HepG2 (cell line): Measurements from ENCODE around the gene MEIOB. TPM values are rescaled to one million over a fixed set of nuclear protein-coding genes. Genes with fewer than 3 reads are reported as not detected.

Experiments used
- CERS6 ChIP-seq: sonication (generic); formaldehyde crosslinking; IDR thresholded peaks from 2 replicates; pipeline ENCODE4 v1.5.0; 2020; ENCODE audit warnings: missing genetic modification reagents
- DBP ChIP-seq: sonication (generic); formaldehyde crosslinking; IDR thresholded peaks from 2 replicates; pipeline ENCODE4 v1.4.0; 2020; ENCODE audit warnings: missing genetic modification reagents; ENCODE audit errors: not compliant biosample characterization
- HNRNPH1 ChIP-seq: fragments of 200-400 bp; formaldehyde crosslinking; optimal IDR thresholded peaks from 2 replicates; pipeline ENCODE3; 2017; ENCODE audit warnings: mild to moderate bottlenecking, low read depth, low read length
- IKZF1 ChIP-seq: fragments of 450-650 bp; IDR thresholded peaks from 2 replicates; pipeline ENCODE4 v1.7.1; 2016
- KDM5A ChIP-seq: fragments of 200-600 bp; sonication (generic); IDR thresholded peaks from 2 replicates; pipeline ENCODE4 v1.7.0; 2018; ENCODE audit warnings: antibody characterized with exemption, mild to moderate bottlenecking, low read length, borderline replicate concordance
- MAX ChIP-seq: IDR thresholded peaks from 2 replicates; pipeline ENCODE4 v1.6.1; 2012; ENCODE audit warnings: inconsistent platforms
- MTA3 ChIP-seq: sonication (generic); formaldehyde crosslinking; IDR thresholded peaks from 2 replicates; pipeline ENCODE4 v1.4.0; 2020; ENCODE audit warnings: missing genetic modification reagents
- NBN ChIP-seq: fragments of 450-650 bp; conservative IDR thresholded peaks from 2 replicates; pipeline ENCODE4 v1.6.1; 2017
- NCOA1 ChIP-seq: sonication (generic); formaldehyde crosslinking; IDR thresholded peaks from 2 replicates; pipeline ENCODE4 v1.9.0; 2021; ENCODE audit warnings: missing genetic modification reagents
- NR2F2 ChIP-seq: IDR thresholded peaks from 2 replicates; pipeline ENCODE4 v1.6.1; 2012; ENCODE audit warnings: low read depth, inconsistent platforms, borderline replicate concordance
- RFXANK ChIP-seq: IDR thresholded peaks from 2 replicates; pipeline ENCODE4 v1.6.1; 2016
- THAP8 ChIP-seq: sonication (generic); formaldehyde crosslinking; IDR thresholded peaks from 2 replicates; pipeline ENCODE4 v1.5.1; 2020; ENCODE audit warnings: missing genetic modification reagents, mild to moderate bottlenecking, borderline replicate concordance
- ZFX ChIP-seq: sonication (generic); formaldehyde crosslinking; IDR thresholded peaks from 2 replicates; pipeline ENCODE4 v1.4.0; 2020; ENCODE audit warnings: mild to moderate bottlenecking, low read depth, missing genetic modification reagents, moderate library complexity
- ZMAT5 ChIP-seq: sonication (generic); formaldehyde crosslinking; IDR thresholded peaks from 2 replicates; pipeline ENCODE4 v1.5.0; 2020; ENCODE audit warnings: mild to moderate bottlenecking, low read depth, missing genetic modification reagents, borderline replicate concordance
- ZNF20 ChIP-seq: sonication (generic); formaldehyde crosslinking; IDR thresholded peaks from 2 replicates; pipeline ENCODE4 v1.4.0; 2020; ENCODE audit warnings: mild to moderate bottlenecking, moderate library complexity, missing genetic modification reagents
- ZNF276 ChIP-seq: sonication (generic); formaldehyde crosslinking; IDR thresholded peaks from 2 replicates; pipeline ENCODE4 v1.4.0; 2020; ENCODE audit warnings: mild to moderate bottlenecking, low read depth, missing genetic modification reagents
- ZNF30 ChIP-seq: sonication (generic); formaldehyde crosslinking; IDR thresholded peaks from 2 replicates; pipeline ENCODE4 v1.5.0; 2020; ENCODE audit warnings: mild to moderate bottlenecking, missing genetic modification reagents
- ZNF501 ChIP-seq: sonication (generic); formaldehyde crosslinking; IDR thresholded peaks from 2 replicates; pipeline ENCODE4 v1.5.1; 2020; ENCODE audit warnings: mild to moderate bottlenecking, moderate library complexity, missing genetic modification reagents
- ZNF569 ChIP-seq: sonication (generic); formaldehyde crosslinking; IDR thresholded peaks from 2 replicates; pipeline ENCODE4 v1.5.0; 2020; ENCODE audit warnings: mild to moderate bottlenecking, missing genetic modification reagents, moderate library complexity, borderline replicate concordance
- ZNF883 ChIP-seq: sonication (generic); formaldehyde crosslinking; IDR thresholded peaks from 2 replicates; pipeline ENCODE4 v1.5.1; 2020; ENCODE audit warnings: mild to moderate bottlenecking, missing genetic modification reagents; ENCODE audit errors: not compliant biosample characterization
- polyA plus RNA-seq, 8 experiments: library from polyadenylated mRNA; depleted of rRNA in 3 of 8; stranded (reverse) in 7 of 8; unstranded in 1 of 8; fragments of >200 nt; fragmentation: Illumina TruSeq in 4 of 8; extraction: Trizol in 4 of 8; gene quantifications; 2 replicates each; pipeline versions ENCODE4 v1.2.1 to v1.2.3, GENCODE V29; 2011 to 2016; ENCODE audit warnings: low read depth in 4 of 8, missing spikeins in 1 of 8, mixed read lengths in 1 of 8; ENCODE audit not compliant: insufficient read depth in 1 of 8
- total RNA-seq, 5 experiments: library from RNA; depleted of rRNA; stranded (reverse); fragments of >200 nt; fragmentation: Illumina TruSeq; extraction: Trizol; gene quantifications; 2 replicates each; pipeline ENCODE4 v1.2.3, GENCODE V29; 2016; ENCODE audit warnings: low read depth in 1 of 5

MEIOB gene
- total and polyA plus RNA-seq, 2 of the 13 experiments (the other 11 are each of a cell fraction or from before 2014, with no cell fraction given), result 0.17 TPM; not detected in 1

- TF ChIP-seq ZNF20 (no peak), NR2F2 (0 out of 2 replicates have a peak, but pooled peaks have one; percentile 31), ZNF501 (CRISPR knock-in tag) (peak; percentile 59; the same call in 1 of the 2 replicates), ZNF276 (no peak; the same call in 1 of the 2 replicates), IKZF1 (no peak), KDM5A (no peak), ZMAT5 (no peak), NBN (no peak), DBP (CRISPR knock-in tag) (no peak), RFXANK (CRISPR knock-in tag) (no peak), NCOA1 (CRISPR knock-in tag) (0 out of 2 replicates have a peak, but pooled peaks have one; percentile 31), ZNF569 (no peak), THAP8 (CRISPR knock-in tag) (no peak), MTA3 (no peak), ZNF883 (no peak), ZFX (CRISPR knock-in tag) (peak; percentile 64), MAX (peak; percentile 34; the same call in 1 of the 2 replicates), CERS6 (CRISPR knock-in tag) (no peak), HNRNPH1 (no peak), ZNF30 (no peak)
Measured at GRCh38 chr16:1794221-1794871, 77.6 kb downstream of the MEIOB start (continued).
